Smooth muscle cell (in vitro differentiated cells): ENCODE data around the gene CERK. TPM values are rescaled to one million over a fixed set of nuclear protein-coding genes. Genes with fewer than 3 reads are reported as not detected.

Experiments used
- DNase-seq: peaks from one replicate; lab custom pipeline; 2025; ENCODE audit not compliant: unreplicated experiment; lab: John Stamatoyannopoulos, UW
- H2AFZ ChIP-seq: fragments of 200-600 bp; sonication (generic); 2 replicates; pipeline ENCODE4 v1.6.0; 2016; ENCODE audit warnings: antibody characterized with exemption, low read depth, mild to moderate bottlenecking
- H3F3A ChIP-seq: fragments of 200-600 bp; sonication (generic); 2 replicates; pipeline ENCODE4 v1.6.0; 2017; ENCODE audit warnings: antibody characterized with exemption, low read depth
- H3K27ac ChIP-seq: fragments of 200-600 bp; sonication (generic); 2 replicates; pipeline ENCODE4 v1.5.1; 2016; ENCODE audit warnings: low read depth, mild to moderate bottlenecking
- H3K27me3 ChIP-seq: fragments of 200-600 bp; sonication (generic); 2 replicates; pipeline ENCODE4 v1.6.1; 2016; ENCODE audit warnings: low read depth, mild to moderate bottlenecking
- H3K36me3 ChIP-seq: fragments of 200-600 bp; sonication (generic); 2 replicates; pipeline ENCODE4 v1.5.1; 2016; ENCODE audit warnings: low read depth
- H3K4me1 ChIP-seq: fragments of 200-600 bp; sonication (generic); 2 replicates; pipeline ENCODE4 v1.5.1; 2016; ENCODE audit warnings: low read depth
- H3K4me2 ChIP-seq: fragments of 200-600 bp; sonication (generic); 2 replicates; pipeline ENCODE4 v1.6.0; 2016; ENCODE audit warnings: mild to moderate bottlenecking
- H3K4me3 ChIP-seq: fragments of 200-600 bp; sonication (generic); 2 replicates; pipeline ENCODE4 v1.5.1; 2016; ENCODE audit warnings: mild to moderate bottlenecking
- H3K79me2 ChIP-seq: fragments of 200-600 bp; sonication (generic); 2 replicates; pipeline ENCODE4 v1.6.0; 2016; ENCODE audit warnings: low read depth, mild to moderate bottlenecking
- H3K9ac ChIP-seq: fragments of 200-600 bp; sonication (generic); 2 replicates; pipeline ENCODE4 v1.6.0; 2016; ENCODE audit warnings: low read depth
- H3K9me3 ChIP-seq: fragments of 200-600 bp; sonication (generic); replicated peaks from 2 replicates; pipeline ENCODE4 v1.5.1; 2016; ENCODE audit warnings: low read depth
- H4K20me1 ChIP-seq: fragments of 200-600 bp; sonication (generic); 2 replicates; pipeline ENCODE4 v1.6.0; 2016; ENCODE audit warnings: low read depth
- WGBS: methylation state at CpG from one replicate; pipeline ENCODE4 v1.1.7; 2016; ENCODE audit warnings: low lambda C conversion rate; 5-methylcytosine and 5-hydroxymethylcytosine counted together
- polyA plus RNA-seq: library from polyadenylated mRNA; unstranded; fragments of >200 nt; fragmentation: Nextera tagmentation; extraction: Ambion mirVana; gene quantifications from 2 replicates; pipeline ENCODE4 v1.2.1, GENCODE V29; 2016
- total RNA-seq: library from RNA; depleted of rRNA; stranded (reverse); fragments of >200 nt; gene quantifications from 2 replicates; pipeline ENCODE4 v1.2.3, GENCODE V29; 2014
- TF ChIP-seq, protein P1 (sequence below): fragments of 200-600 bp; sonication (generic); IDR thresholded peaks from 2 replicates; pipeline ENCODE4 v1.5.1; 2017; ENCODE audit warnings: borderline replicate concordance, mild to moderate bottlenecking, antibody characterized with exemption; ENCODE audit not compliant: insufficient read depth, poor library complexity, severe bottlenecking

CERK gene
- total and polyA plus RNA-seq, 2 experiments from 2014 or later: 25.4 to 25.6 TPM

DNA sequence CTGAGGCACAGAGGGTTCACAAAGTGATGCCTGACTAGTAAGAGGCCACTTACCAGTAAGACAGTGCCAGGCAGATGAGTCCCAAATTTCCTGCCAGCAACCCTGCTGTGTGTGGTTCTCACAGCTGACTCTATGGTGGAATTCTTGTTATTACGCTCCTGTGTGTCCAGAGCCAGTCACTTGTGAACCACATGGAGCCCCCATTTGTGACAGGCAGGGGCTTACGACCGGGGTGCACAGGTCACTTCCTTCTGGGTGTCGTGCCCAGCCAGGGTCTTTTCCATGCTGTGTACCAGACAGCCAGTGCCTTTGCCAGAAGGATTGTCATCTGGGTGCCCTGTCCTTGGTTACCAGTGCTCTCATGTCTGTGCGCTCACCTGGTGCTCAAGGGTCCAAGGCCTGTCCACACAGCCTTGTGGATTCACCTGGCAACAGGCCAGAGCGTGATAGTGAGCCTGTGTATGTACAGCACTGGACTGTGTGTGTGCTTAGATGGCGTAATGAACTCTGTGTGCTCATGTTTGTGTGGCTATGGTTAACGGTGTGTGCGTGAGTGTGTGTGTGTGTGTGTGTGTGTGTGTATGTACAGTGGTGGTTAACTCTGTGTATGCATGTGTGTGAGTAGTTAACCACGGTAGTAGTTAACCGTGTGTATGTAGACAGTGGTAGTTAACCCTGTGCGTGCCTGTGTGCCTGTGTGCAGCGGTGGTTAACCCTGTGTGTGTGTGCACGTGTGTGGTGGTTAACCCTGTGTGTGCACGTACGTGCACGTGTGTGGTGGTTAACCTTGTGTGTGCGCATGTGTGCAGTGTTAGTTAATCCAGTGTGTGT is 99.2 kb downstream of the CERK start:
- H2AFZ ChIP-seq: no peak overlapping the region
- DNase-seq: no peak
- no peaks in the 10 kb centered on the region for H3K27me3 ChIP-seq
- WGBS: 91% methylated on average over 18 of the region's 18 CpGs
- H3K9ac ChIP-seq: no peak overlapping the region
- H3K9me3 ChIP-seq: no peaks in the 10 kb centered on the region
- no peak overlapping the region for H3K4me3 ChIP-seq
- H3K4me1 ChIP-seq: peaks cover 3% of the 10 kb centered on the region
- no peaks in the 10 kb centered on the region for H3F3A ChIP-seq
- H3K79me2 ChIP-seq: no peaks in the 10 kb centered on the region
- H3K36me3 ChIP-seq: no peaks in the 10 kb centered on the region
- no peak overlapping the region for H3K27ac ChIP-seq
- peaks cover 14% of the 10 kb centered on the region for H4K20me1 ChIP-seq
- TF ChIP-seq, protein P1, sequence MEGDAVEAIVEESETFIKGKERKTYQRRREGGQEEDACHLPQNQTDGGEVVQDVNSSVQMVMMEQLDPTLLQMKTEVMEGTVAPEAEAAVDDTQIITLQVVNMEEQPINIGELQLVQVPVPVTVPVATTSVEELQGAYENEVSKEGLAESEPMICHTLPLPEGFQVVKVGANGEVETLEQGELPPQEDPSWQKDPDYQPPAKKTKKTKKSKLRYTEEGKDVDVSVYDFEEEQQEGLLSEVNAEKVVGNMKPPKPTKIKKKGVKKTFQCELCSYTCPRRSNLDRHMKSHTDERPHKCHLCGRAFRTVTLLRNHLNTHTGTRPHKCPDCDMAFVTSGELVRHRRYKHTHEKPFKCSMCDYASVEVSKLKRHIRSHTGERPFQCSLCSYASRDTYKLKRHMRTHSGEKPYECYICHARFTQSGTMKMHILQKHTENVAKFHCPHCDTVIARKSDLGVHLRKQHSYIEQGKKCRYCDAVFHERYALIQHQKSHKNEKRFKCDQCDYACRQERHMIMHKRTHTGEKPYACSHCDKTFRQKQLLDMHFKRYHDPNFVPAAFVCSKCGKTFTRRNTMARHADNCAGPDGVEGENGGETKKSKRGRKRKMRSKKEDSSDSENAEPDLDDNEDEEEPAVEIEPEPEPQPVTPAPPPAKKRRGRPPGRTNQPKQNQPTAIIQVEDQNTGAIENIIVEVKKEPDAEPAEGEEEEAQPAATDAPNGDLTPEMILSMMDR: no peak
- no peak overlapping the region for H3K4me2 ChIP-seq

- H3K79me2 ChIP-seq: no peaks in the 10 kb centered on the region
- H3K9me3 ChIP-seq: no peaks in the 10 kb centered on the region
- peaks cover 9% of the 10 kb centered on the region for H4K20me1 ChIP-seq
- H3K9ac ChIP-seq: no peak overlapping the region
- H3K4me3 ChIP-seq: no peak overlapping the region
- no peaks in the 10 kb centered on the region for H3K27me3 ChIP-seq
- H3K4me1 ChIP-seq: peaks cover 3% of the 10 kb centered on the region
- WGBS: 97% methylated on average over 21 of the region's 21 CpGs
- H3K36me3 ChIP-seq: no peaks in the 10 kb centered on the region
- TF ChIP-seq, protein P1: no peak
- no peaks in the 10 kb centered on the region for H3F3A ChIP-seq
- no peak for DNase-seq
- H3K27ac ChIP-seq: no peak overlapping the region
- no peak overlapping the region for H3K4me2 ChIP-seq
- no peak overlapping the region for H2AFZ ChIP-seq
Observed at GRCh38 chr22:46637711-46638600, 100.1 kb downstream of the CERK start.

DNA sequence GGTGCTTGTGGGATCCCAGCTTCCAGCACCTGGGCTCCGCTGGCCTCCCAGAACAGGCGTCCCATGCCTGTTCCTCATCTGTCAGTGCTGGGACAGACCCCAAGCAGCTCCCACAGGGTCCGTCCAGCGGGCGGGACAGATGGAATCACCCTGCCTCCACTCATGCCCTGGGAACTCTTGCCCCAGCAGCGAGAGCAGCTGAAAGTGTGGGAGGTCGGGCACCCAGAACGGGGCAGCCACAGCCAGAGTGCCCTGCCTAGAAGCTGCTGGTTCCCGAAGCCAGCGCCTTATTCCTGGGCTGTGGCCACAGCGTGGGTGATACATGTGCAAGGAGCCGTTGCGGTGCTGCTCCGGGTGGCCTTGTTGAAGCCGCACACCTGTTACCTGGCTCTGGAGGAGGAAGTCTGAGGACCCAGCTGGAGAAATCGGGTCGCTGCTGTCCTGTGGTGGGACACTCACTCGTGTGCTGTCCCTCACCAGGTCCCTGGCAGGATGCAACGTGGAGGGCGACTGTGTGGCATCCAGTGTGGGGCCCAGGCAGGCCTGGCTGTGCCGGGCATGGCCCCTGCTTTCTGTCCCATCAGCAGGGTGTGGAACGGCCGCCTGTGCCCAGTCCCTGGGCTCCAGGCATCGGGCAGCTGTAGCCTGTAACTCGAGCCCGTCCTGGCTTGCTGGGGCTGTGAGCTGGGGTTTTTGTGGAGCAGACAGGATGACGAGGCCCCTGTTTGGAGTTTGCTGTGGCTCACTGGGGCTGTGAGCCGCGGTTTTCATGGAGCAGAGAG is 101.6 kb downstream of the CERK start:
- DNase-seq: no peak
- Histone ChIP-seq H3K27me3 (no peaks in the 10 kb centered on the region), H3F3A (no peaks in the 10 kb centered on the region), H2AFZ (no peak overlapping the region), H3K36me3 (no peaks in the 10 kb centered on the region), H3K4me2 (no peak overlapping the region), H3K4me1 (peaks cover 3% of the 10 kb centered on the region), H3K4me3 (no peak overlapping the region), H4K20me1 (peaks cover under 1% of the 10 kb centered on the region), H3K27ac (no peak overlapping the region), H3K9ac (no peak overlapping the region), H3K79me2 (no peaks in the 10 kb centered on the region), H3K9me3 (no peaks in the 10 kb centered on the region)
- WGBS: 84% methylated on average over 29 of the region's 29 CpGs
- TF ChIP-seq, protein P1: no peak
